Measurements from ENCODE around the gene PIGV. TPM values are rescaled to one million over a fixed set of nuclear protein-coding genes. Genes with fewer than 3 reads are reported as not detected.
"Not testable (repeated sequence)": the region's sequence is repeated elsewhere in the genome, so short reads cannot be mapped to it uniquely, and the experiment has no call there.

The PIGV gene
- total and polyA plus RNA-seq, 9 donors = 9.2 to 15.4 (median 10.9) TPM

- no peak for TF ChIP-seq EP300 (IDR thresholded peaks at IDR 0.05)
- TF ChIP-seq CTCF (IDR thresholded peaks at IDR 0.05) = no peak
- no peak for TF ChIP-seq POLR2A (IDR thresholded peaks at IDR 0.05)
- no peaks in the 10 kb centered on the region for H3K4me1 ChIP-seq (ENCODE audit: insufficient read depth)
- DNase-seq = no peak
- intact Hi-C loops (cut with DNase I) = no loop called here
- no peaks in the 10 kb centered on the region for H3K36me3 ChIP-seq
- H3K27ac ChIP-seq = no peak overlapping the region
- H3K9me3 ChIP-seq = no peaks in the 10 kb centered on the region
- no peaks in the 10 kb centered on the region for H3K27me3 ChIP-seq
- H3K4me3 ChIP-seq = no peak overlapping the region
- 70 to 83% (median 78%) methylated on average over 6 of the region's 6 CpGs for WGBS, 3 donors
Measured at GRCh38 chr1:26839779-26840178, 52.0 kb downstream of the PIGV start.

- H3K36me3 ChIP-seq = no peaks in the 10 kb centered on the region
- TF ChIP-seq CTCF (IDR thresholded peaks at IDR 0.05) (no peak), POLR2A (IDR thresholded peaks at IDR 0.05) (no peak), EP300 (IDR thresholded peaks at IDR 0.05) (no peak)
- WGBS, 3 donors = 88 to 90% (median 88%) methylated on average over 13 of the region's 13 CpGs
- DNase-seq = no peak
- no peaks in the 10 kb centered on the region for H3K27me3 ChIP-seq
- H3K4me1 ChIP-seq (ENCODE audit: insufficient read depth) = no peaks in the 10 kb centered on the region
- no peaks in the 10 kb centered on the region for H3K9me3 ChIP-seq
- H3K27ac ChIP-seq = no peak overlapping the region
- no peak overlapping the region for H3K4me3 ChIP-seq
- intact Hi-C loops (cut with DNase I) = no loop called here
Measured at GRCh38 chr1:26844424-26845196, 56.9 kb downstream of the PIGV start.

GRCh38 chr1:26847826-26848225, 60.1 kb downstream of the PIGV start:
- DNase-seq; intact Hi-C loops (cut with DNase I); H3K27me3 ChIP-seq; H3K36me3 ChIP-seq; H3K9me3 ChIP-seq; H3K4me1 ChIP-seq (ENCODE audit: insufficient read depth); H3K27ac ChIP-seq; H3K4me3 ChIP-seq: not testable (repeated sequence)
- 86 to 88% (median 86%) methylated on average over 6 of the region's 6 CpGs for WGBS, 3 donors

Small RNA genes within 50 kb of the gene (small RNA-seq; reads per million reads assigned to genes)
- gene RN7SL165P = not detected

Other genes starting within 250 kb of the PIGV start
- 100 to 1,000 TPM in 1 of 7 donors, 10 to 100 TPM in 6; 28.5 to 102 (median 77.5) TPM for gene ARID1A, start 91.9 kb upstream of the PIGV start, total RNA-seq
- 10 to 100 TPM; 27.6 to 40.1 TPM for gene ARID1A, start 91.9 kb upstream of the PIGV start, polyA plus RNA-seq
- 10 to 100 TPM; 10.7 to 15.8 (median 12.3) TPM for gene ZDHHC18, start 38.7 kb downstream of the PIGV start, total RNA-seq
- gene ZDHHC18, start 38.7 kb downstream of the PIGV start, polyA plus RNA-seq = 10 to 100 TPM in 1 of 2 donors, 1 to 10 TPM in 1; 9.5 to 12.9 TPM
- under 1 TPM in 5 of 7 donors, not detected in 2; 0.35 to 0.80 (median 0.37) TPM for gene SFN, start 75.2 kb downstream of the PIGV start, total RNA-seq
- under 1 TPM in 1 of 2 donors, not detected in 1; 0.17 TPM for gene SFN, start 75.2 kb downstream of the PIGV start, polyA plus RNA-seq
- 10 to 100 TPM in 5 of 7 donors, 1 to 10 TPM in 2; 6.9 to 27.8 (median 20.4) TPM for gene GPN2, start 102.3 kb downstream of the PIGV start, total RNA-seq
- gene GPN2, start 102.3 kb downstream of the PIGV start, polyA plus RNA-seq = 10 to 100 TPM; 14.6 to 20.9 TPM
- 10 to 100 TPM in 5 of 7 donors, 1 to 10 TPM in 2; 3.1 to 16.4 (median 11.3) TPM for gene GPATCH3, start 112.5 kb downstream of the PIGV start, total RNA-seq
- gene GPATCH3, start 112.5 kb downstream of the PIGV start, polyA plus RNA-seq = 1 to 10 TPM; 7.6 to 9.6 TPM
- under 1 TPM in 1 of 7 donors, not detected in 6; 0.18 TPM for gene NR0B2, start 126.0 kb downstream of the PIGV start, total RNA-seq
- under 1 TPM in 1 of 2 donors, not detected in 1; 0.18 TPM for gene NR0B2, start 126.0 kb downstream of the PIGV start, polyA plus RNA-seq
- gene NUDC, start 133.8 kb downstream of the PIGV start, total RNA-seq = 10 to 100 TPM; 32.8 to 66.9 (median 57.1) TPM
- 10 to 100 TPM; 57.6 to 76.7 TPM for gene NUDC, start 133.8 kb downstream of the PIGV start, polyA plus RNA-seq
- gene KDF1, start 172.5 kb downstream of the PIGV start, total RNA-seq = 10 to 100 TPM in 1 of 7 donors, 1 to 10 TPM in 1, under 1 TPM in 2, not detected in 3; 0.59 to 11.0 (median 0.84) TPM
- under 1 TPM in 1 of 2 donors, not detected in 1; 0.08 TPM for gene KDF1, start 172.5 kb downstream of the PIGV start, polyA plus RNA-seq
- gene TRNP1, start 205.7 kb downstream of the PIGV start, total RNA-seq = 10 to 100 TPM in 1 of 7 donors, 1 to 10 TPM in 3, under 1 TPM in 3; 0.25 to 23.8 (median 2.9) TPM
- 10 to 100 TPM in 1 of 2 donors, 1 to 10 TPM in 1; 4.2 to 18.0 TPM for gene TRNP1, start 205.7 kb downstream of the PIGV start, polyA plus RNA-seq
- 1 to 10 TPM in 6 of 7 donors, under 1 TPM in 1; 0.33 to 7.4 (median 2.3) TPM for gene TENT5B, start 224.9 kb downstream of the PIGV start, total RNA-seq
- 1 to 10 TPM; 2.9 to 5.3 TPM for gene TENT5B, start 224.9 kb downstream of the PIGV start, polyA plus RNA-seq

All from ovary (tissue), 9 donors.